Measurements from ENCODE around the gene ZG16. TPM values are rescaled to one million over a fixed set of nuclear protein-coding genes. Genes with fewer than 3 reads are reported as not detected.
"Not testable (repeated sequence)": the region's sequence is repeated elsewhere in the genome, so short reads cannot be mapped to it uniquely, and the experiment has no call there.

The ZG16 gene
- polyA plus RNA-seq, 1 donor = 0.08 TPM

DNA sequence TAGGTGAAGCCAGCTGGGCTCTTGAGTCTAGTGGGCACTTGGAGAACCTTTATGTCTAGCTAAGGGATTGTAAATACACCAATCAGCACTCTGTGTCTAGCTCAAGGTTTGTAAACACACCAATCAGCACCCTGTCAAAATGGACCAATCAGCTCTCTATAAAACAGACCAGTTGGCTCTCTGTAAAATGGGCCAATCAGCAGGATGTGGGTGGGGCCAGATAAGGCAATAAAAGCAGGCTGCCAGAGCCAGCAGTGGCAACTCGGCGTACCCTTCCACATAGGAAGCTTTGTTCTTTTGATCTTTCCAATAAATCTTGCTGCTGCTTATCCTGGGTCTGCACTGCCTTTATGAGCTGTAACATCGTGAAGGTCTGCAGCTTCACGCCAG lies 29.3 kb upstream of the ZG16 start:
- DNase-seq = not testable (repeated sequence)

DNA sequence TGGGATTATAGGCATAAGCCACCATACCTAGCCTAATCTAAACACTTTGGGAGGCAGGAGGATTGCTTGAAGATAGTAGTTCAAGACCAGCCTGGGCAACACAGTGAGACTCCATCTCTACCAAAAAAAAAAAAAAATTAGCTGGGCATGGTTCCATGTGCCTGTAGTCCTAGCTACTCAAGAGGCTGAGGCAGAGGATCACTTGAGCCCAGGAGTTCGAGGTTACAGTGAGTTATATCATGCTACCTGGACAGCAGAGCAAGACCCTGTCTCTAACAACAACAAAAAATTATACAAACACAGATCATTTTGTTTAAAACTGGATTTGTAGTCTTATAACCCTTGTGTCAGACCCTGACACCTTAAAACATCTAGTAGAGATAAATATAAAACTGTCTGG lies 24.5 kb upstream of the ZG16 start:
- DNase-seq = no peak

DNA sequence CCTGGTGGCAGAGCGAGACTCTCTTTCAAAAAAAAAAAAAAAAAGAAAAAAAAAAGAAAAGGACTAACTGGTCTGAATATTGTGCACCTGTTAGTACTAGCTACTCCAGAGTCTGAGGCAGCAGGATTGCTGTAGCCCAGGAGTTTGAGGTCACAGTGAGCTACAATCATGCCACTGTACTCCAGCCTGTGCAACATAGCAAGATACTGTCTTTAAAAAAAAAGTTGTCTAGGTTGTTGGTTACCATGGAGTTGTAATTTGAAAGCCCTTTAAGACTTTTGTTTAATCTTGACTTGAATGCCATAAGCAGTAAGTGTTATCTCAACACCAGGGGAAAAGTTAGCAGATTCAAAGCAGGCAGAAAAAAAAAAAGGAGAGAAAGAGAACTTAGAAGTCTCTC lies 21.4 kb upstream of the ZG16 start:
- no peak for DNase-seq

DNA sequence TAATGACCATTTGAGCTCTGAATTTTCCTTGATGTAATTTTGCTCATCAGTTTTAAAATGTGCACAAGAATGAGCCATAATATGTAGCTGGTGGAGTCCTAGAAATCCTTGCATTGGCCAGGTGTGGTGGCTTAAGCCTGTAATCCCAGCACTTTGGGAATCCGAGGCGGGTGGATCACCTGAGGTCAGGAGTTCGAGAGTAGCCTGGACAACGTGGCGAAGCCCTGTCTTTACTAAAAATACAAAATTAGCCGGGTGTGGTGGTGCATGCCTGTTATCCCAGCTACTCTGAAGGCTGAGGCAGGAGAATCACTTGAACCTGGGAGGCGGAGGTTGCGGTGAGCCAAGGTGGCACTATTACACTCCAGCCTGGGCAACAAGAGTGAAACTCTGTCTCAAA lies 21.0 kb upstream of the ZG16 start:
- not testable (repeated sequence) for DNase-seq

DNA sequence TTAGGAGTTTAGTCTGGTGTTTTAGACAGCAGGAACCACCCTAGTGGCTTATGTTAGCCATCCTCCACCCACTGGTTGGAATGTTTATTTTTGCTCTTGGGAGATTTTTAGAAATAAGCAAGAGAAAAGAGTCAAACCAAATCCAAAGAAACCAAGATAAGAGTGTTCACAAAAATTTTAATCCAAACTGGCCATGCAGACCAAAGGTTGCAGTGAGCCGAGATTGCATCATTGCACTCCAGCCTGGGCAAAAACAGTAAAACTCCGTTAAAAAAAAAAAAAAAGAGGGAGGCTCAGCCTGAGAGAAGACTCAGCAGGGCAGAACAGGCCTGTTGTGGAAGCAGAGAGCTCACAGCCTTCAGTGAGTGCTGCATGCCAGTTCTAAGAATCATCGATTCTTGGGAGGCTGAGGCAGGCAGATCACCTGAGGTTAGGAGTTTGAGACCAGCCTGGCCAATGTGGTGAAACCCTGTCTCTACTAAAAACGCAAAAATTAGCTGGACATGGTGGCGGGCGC lies 20.0 kb upstream of the ZG16 start:
- no peak for DNase-seq

DNA sequence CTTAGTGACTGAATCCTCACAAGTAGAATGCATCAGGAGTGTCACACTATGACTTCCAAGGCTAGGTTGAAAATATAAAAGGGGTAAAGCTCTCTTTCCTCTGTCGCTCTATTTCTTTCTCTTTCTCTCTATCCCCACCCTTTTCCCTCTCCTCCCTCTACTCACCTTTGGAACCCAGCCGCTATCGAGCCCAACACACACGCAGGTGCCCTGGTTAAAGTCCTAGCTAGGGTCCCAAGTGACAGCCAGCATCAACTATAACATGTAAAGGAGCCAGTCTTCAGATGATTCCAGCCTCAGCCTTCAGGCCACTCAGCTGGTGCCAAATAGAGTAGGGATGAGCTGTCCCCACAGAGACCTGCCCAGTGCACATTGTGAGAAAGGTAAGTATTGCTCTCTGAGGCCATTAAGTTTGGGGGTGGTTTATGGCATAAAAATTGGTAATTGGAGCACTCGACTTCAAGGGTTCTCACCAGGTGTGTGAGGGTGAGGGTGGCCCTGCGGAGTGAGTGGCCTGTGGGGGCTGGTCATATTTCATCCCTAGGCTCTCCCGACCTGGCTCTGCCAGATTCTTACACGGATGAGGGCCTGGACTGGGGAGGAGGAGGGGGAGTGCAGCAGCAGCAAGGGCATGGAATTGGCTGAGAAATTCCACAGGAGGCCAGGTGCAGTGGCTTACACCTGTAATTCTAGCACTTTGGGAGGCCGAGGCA lies 17.3 kb upstream of the ZG16 start:
- no peak for DNase-seq

DNA sequence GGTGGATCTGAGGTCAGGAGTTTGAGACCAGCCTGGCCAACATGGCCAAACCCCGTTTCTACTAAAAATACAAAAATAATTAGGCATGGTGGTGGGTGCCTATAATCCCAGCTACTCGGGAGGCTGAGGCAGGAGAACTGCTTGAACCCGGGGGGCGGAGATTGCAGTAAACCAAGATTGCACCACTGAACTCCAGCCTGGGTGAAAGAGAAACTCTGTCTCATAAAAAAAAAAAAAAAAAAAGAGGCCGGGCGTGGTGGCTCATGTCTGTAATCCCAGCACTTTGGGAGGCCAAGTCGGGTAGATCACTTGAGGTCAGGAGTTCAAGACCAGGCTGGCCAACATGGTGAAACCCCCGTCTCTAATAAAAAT lies 16.8 kb upstream of the ZG16 start:
- not testable (repeated sequence) for DNase-seq

DNA sequence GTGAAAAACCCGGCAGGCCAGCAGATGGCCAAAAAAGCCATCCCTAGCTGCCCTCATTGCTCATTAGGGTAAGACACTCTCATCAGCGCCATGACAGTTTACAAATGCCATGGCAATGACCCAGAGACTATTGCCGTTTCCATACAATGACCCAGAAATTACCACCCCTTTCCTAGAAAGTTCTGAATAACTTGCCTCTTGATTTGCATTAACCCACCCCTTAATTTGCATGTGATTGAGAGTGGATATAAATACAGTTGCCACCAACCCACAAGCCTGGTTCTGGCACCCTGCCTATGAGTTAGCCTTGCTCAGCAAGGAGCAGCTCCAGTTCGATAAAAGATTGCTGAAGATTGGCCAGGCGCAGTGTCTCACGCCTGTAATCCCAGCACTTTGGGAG lies 16.2 kb upstream of the ZG16 start:
- DNase-seq = no peak

DNA sequence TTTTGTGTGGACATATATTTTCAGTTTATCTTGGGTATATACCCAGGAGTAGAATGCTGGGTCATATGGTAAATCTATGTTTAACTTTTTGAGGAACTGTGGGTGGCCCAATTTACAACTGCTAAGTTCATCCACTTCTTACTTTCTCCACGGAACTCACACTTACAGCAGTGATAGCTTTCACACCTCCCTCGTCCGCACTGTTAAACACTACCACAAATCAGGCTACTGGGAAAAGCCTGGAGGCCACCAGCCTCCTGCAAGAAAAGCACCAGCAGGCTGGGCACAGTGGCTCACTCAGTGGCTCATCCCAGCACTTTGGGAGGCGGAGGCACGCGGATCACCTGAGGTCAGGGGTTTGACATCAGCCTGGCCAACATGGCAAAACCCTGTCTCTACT lies 14.7 kb upstream of the ZG16 start:
- DNase-seq = no peak

DNA sequence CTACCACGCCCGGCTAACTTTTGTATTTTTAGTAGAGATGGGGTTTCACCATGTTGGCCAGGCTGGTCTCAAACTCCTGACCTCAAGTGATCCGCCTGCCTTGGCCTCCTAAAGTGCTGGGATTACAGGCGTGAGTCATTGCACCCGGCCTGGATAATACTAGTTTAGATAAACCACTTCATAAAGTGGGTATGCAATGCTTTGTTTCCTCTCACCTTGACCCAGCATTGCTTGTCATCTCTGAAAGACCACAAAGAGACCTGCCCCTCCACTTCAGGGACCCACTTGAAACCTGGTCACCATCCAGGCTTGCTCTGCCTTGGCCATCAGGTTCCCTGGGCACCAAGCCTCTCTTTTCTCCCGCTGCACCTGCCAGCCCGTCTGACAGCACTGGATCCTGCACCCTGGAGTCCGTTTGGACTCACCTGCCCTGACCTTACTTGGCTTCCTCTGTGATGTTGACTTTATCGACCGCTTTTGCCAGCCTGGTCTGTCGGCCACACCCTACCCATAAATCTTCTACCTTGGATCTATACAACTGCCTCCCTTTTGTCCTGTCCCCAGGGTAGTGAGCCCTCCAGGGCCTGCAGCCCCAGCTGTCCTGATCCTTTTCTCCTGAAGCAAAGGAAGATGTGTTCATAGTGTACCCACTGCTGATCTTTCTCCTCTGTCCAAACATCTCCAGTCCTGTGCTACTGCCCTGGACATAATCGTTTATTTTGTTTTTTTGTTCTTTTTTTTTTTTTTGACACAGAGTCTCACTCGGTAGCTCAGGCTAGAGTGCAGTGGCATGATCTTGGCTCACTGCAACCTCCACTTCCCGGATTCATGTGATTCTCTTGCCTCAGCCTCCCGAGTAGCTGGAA lies 12.7 kb upstream of the ZG16 start:
- DNase-seq = no peak

DNA sequence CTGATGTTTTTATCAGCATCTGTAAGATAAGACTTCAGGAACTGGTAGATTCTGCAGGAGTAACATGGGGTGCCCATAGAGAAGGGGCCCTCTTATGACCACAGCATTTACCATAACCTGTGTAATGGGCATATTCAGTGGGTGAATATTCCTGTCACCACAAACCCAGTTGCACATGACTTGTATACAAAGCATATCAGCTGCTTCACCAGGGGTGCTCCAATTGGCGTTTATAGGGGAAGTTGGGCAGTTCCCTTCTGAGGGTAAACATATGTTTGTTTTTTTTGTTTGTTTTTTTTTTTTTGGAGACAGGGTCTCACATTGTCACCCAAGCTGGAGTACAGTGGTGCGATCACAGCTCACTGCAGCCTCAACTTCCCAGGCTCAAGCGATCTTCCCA lies 11.5 kb upstream of the ZG16 start:
- no peak for DNase-seq

DNA sequence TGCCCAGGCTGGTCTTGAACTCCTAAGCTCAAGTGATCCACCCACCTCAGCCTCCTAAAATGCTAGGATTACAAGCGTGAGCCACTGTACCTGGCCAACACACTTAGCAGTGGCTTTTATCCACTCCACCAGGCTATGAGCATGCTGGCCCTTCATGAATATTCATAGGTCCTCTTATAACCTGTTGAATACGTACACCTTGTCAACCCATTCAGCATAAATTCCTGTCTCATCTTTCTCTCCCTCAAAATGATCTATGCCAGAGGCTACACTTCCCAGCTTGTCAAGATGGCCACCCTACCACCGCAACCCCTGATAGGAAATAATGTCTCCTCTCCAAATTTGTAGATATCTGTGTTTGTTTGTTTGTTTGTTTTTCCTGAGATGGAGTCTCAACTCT lies 11.0 kb upstream of the ZG16 start:
- DNase-seq = no peak

DNA sequence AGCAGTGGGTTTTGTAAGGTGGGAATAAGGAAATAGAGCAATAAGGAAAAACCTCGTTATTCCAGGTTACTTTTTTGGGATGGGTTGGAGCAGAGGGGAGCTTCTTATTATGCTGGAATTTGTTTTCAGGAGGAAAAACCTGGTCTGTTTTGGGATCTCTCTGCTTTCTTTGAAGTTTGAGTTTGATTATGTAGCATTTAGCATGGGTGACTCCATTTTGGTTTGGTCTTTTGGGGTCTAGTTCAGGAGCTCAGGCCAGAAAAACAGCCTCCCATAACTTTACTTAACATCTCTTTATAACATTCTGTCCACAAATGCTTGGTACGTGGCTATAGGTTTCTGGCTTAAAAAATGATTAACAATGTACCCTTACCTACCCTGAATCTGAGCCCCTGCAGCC lies 8.5 kb upstream of the ZG16 start:
- no peak for DNase-seq

DNA sequence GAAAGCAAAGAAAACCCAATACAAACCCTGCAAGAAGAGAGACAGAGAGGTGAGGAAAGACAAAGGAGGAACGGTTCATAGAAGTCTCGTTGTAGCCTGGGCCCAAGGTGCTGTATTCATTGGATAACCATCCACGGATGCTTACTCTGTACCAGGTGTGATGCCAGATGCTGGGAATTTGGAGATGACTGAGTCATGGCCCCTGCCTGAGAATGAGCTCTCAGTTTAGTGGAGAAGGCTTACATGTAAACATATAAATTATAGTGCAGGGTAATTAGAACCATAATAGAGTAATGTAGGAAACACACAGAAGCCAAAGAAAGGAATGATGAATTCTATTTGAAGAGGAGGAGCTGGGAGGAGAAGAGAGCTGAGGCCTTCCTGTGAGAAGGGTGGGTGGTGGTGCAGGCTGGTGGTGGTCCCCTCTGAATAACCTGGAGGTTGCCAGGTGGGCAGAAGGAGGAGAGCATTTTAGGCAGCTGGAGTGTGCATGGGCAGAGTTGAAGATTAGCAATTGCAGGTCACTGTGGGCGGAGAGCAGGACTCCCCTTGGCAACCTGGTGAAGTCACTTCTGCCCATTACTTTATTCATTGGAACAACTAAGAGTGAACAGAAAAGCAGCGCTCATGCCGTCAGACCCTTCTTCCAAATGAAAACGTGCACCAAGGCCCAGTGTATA lies 7.7 kb upstream of the ZG16 start:
- no peak for DNase-seq

DNA sequence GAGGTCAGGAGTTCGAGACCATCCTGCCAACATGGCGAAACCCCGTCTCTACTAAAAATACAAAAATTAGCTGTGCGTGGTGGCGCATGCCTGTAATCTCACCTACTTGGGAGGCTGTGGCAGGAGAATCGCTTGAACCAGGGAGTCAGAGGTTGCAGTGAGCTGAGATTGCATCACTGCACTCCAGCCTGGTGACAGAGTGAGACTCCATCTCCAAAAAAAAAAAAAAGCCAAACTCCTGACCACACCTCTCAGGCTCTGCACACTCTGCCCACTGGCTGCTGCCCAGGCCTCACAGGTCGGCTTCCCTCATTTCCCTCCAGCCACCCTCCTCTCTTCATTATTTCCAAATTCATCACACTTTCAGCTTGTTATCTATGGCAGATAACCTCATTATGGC lies 5.7 kb upstream of the ZG16 start:
- not testable (repeated sequence) for DNase-seq

DNA sequence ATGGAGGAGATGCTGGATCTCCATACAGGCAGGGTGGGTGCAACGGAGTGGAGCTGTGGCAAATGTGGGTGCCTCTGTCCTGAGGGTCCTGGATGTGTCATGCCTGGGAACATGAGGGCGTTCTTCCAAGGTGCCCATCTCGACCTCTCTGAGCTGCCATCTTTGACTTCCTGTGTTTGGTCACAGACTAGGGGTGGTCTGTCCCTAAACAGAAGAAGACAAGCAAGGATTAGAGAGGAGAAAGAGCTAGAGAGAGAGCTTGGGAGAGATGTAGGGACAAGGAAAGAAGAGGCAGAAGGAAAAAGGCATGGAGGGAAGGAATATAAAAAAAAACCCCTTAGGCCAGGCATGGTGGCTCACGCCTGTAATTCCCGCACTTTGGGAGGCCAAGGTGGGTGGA lies 3.3 kb upstream of the ZG16 start:
- DNase-seq = no peak

DNA sequence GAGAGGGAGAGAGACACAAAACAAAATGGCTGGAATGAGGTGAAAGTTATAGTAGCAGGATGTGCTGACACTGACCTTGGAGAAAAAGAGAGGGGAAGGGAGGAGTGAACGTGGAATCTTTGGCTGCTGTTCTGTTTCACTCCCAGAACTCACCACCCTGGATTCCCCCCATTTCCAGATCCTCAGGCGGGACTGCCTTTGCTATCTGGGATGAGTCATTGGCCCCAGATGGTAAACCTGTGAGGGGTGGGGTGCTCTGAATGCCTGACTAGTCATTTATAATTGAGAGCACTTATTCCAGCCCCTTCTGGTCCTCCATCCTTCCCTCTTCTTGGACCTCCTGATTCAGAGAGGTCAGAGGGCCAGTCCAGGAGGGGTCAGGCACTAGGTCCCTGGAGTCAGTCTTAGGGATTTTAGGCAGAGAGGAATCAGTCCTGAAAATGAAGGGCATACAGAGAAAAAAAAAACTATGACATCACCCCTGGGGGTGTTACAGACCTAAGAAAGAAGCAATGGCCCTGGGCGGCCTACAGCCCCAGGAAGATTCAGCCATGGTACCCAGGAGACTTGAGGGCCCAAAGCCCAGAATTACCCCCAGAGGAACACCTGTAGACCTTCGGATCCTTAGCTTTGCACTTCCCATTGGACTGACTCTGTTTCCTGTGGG lies 2.2 kb upstream of the ZG16 start:
- no peak for DNase-seq

DNA sequence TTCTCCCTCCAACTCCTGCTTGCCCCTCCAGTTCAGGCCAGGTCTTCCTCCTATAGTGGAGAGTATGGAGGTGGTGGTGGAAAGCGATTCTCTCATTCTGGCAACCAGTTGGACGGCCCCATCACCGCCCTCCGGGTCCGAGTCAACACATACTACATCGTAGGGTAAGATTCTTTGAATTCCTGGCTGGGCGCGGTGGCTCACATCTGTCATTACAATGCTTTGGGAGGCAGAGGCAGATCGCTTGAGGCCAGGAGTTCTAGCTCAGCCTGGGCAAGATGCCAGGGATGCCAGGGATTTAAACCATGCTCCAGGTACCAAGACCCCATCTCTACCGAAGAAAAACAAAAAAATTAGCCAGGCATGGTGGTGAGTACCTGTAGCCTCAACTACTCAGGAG lies 1.4 kb downstream of the ZG16 start:
- no peak for DNase-seq

DNA sequence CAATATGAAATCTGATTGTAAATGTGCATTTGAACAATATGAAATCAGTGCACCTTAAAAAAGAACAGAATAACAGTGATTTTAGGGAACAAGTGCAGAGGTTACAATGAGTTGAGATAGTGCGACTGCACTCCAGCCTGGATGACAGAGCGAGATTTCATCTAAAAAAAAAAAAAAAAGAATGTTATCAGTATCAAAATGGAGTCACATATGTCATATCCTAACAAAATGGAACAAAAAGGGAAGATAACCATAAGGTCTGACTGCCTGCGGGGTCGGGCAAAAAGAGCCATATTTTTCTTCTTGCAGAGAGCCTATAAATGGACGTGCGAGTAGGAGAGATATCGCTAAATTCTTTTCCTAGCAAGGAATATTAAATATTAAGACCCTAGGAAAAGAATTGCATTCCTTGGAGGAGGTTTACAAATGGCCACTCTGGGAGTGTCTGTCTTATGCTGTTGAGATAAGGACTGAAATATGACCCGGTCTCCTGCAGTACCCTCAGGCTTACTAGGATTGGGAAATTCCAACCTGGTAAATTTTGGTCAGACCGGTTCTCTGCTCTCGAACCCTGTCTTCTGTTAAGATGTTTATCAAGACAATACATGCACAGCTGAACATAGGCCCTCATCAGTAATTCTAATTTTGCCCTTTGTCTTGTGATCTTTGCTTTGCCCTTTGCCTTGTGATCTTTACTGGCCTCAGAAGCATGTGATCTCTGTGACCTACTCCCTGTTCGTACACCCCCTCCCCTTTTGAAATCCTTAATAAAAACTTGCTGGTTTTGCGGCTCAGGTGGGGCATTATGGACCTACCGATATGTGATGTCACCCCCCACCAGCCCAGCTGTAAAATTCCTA lies 5.3 kb downstream of the ZG16 start:
- not testable (repeated sequence) for DNase-seq

DNA sequence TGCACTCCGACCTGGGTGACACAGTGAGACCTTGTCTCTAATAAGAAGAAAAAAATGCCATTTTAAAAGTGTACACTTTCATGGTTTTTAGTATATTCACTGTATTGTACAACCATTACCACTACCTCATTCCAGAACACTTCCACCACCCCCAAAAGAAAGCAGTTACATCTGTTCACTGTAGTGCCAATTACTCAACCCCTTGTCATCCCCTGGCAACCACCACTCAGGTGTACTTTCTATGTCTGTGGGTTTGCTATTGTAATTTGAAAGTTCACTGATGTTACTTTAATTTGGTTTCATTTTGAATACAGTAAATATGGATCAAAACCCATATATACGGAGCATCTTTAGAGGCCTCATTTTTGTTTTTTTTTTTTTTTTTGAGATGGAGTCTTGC lies 6.1 kb downstream of the ZG16 start:
- no peak for DNase-seq

DNA sequence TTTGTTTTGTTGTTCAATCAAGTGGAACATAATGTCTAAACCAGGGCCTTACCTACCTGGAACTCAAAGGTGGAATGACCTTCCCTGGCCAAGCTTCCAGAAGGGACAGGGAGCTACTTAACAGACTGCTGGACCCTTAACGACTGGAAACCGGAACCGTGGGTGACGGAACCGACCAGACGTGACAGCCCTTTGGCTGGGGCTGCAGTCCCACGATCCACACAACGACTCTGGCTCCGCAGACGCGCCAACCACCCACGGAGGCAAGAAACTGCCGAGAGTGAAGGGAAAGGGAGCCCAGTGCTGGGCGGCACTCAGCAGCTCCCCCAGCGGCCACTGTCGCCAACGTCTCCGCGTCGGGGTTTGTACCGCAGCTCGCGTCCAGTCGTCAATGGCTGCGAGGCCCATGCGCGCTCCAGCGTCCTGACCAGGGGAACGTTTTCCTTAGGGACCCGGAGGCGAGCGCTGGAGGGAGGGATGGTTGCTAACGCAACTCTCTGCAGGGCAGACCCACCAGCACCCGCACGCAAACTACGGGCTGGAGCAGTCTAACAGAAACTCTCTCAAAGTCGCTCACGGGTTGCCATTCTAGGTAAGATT lies 6.9 kb downstream of the ZG16 start:
- peak; percentile 60 for DNase-seq

Measured in left kidney (tissue), 2 donors.